Endothelial cell (in vitro differentiated cells): Measurements from ENCODE around the gene PTPRT. TPM values are rescaled to one million over a fixed set of nuclear protein-coding genes. Genes with fewer than 3 reads are reported as not detected.

Source experiments
- DNase-seq: peaks from one replicate; pipeline ENCODE4 v3.0.0; 2021; ENCODE audit warnings: low spot score
- H3K27ac Mint-ChIP-seq: one replicate; pipeline ENCODE4 v1.8.0; 2021; ENCODE audit warnings: mixed read lengths, inconsistent platforms; ENCODE audit not compliant: unreplicated experiment
- H3K27me3 Mint-ChIP-seq: one replicate; pipeline ENCODE4 v1.8.0; 2021; ENCODE audit warnings: mild to moderate bottlenecking, moderate library complexity, mixed read lengths, inconsistent platforms; ENCODE audit not compliant: unreplicated experiment
- H3K36me3 Mint-ChIP-seq: one replicate; pipeline ENCODE4 v1.8.0; 2021; ENCODE audit warnings: mild to moderate bottlenecking, low read depth, mixed read lengths, inconsistent platforms; ENCODE audit not compliant: unreplicated experiment
- H3K4me1 Mint-ChIP-seq: one replicate; pipeline ENCODE4 v1.8.0; 2021; ENCODE audit warnings: mild to moderate bottlenecking, mixed read lengths, inconsistent platforms; ENCODE audit not compliant: unreplicated experiment
- H3K4me3 Mint-ChIP-seq: one replicate; pipeline ENCODE4 v1.8.0; 2021; ENCODE audit warnings: mild to moderate bottlenecking, mixed read lengths, inconsistent platforms; ENCODE audit not compliant: unreplicated experiment
- H3K9me3 Mint-ChIP-seq: one replicate; pipeline ENCODE4 v1.8.0; 2021; ENCODE audit warnings: mixed read lengths, inconsistent platforms; ENCODE audit not compliant: unreplicated experiment
- CTCF ChIP-seq: fragments of 200-600 bp; sonication (generic); IDR thresholded peaks from one replicate; pipeline ENCODE4 v1.5.0; 2021; ENCODE audit warnings: antibody characterized with exemption; ENCODE audit not compliant: unreplicated experiment
- total RNA-seq: library from RNA; stranded (reverse); fragmentation: NEBNext Ultra II Directional; extraction: Animal tissue kit (Norgen Biotek cat#: 25700); gene quantifications from one replicate; pipeline ENCODE4 v1.2.1, GENCODE V29; 2021; ENCODE audit not compliant: unreplicated experiment

PTPRT gene
- total RNA-seq, 1 donor from 2014 or later: 0.10 TPM

GRCh38 chr20:43006651-43007375, 182.9 kb downstream of the PTPRT start:
- no peak for DNase-seq
- H3K36me3 Mint-ChIP-seq: no peaks in the 10 kb centered on the region
- H3K9me3 Mint-ChIP-seq: peaks cover 39% of the 10 kb centered on the region
- H3K27ac Mint-ChIP-seq: no peak overlapping the region
- no peak overlapping the region for H3K4me3 Mint-ChIP-seq
- no peak for TF ChIP-seq CTCF
- peaks cover 9% of the 10 kb centered on the region for H3K27me3 Mint-ChIP-seq
- no peaks in the 10 kb centered on the region for H3K4me1 Mint-ChIP-seq

GRCh38 chr20:43003318-43003944, 186.3 kb downstream of the PTPRT start:
- Mint-ChIP-seq H3K36me3 (no peaks in the 10 kb centered on the region), H3K27ac (no peak overlapping the region), H3K4me3 (no peak overlapping the region), H3K27me3 (no peaks in the 10 kb centered on the region), H3K9me3 (peaks cover 22% of the 10 kb centered on the region), H3K4me1 (no peaks in the 10 kb centered on the region)
- TF ChIP-seq CTCF: no peak
- DNase-seq: no peak

- Mint-ChIP-seq H3K4me1 (no peaks in the 10 kb centered on the region), H3K4me3 (no peak overlapping the region), H3K36me3 (no peaks in the 10 kb centered on the region), H3K9me3 (peaks cover 12% of the 10 kb centered on the region), H3K27me3 (no peaks in the 10 kb centered on the region), H3K27ac (no peak overlapping the region)
- TF ChIP-seq CTCF: no peak
- DNase-seq: no peak
Measured at GRCh38 chr20:42996141-42996540, 193.6 kb downstream of the PTPRT start.

DNA sequence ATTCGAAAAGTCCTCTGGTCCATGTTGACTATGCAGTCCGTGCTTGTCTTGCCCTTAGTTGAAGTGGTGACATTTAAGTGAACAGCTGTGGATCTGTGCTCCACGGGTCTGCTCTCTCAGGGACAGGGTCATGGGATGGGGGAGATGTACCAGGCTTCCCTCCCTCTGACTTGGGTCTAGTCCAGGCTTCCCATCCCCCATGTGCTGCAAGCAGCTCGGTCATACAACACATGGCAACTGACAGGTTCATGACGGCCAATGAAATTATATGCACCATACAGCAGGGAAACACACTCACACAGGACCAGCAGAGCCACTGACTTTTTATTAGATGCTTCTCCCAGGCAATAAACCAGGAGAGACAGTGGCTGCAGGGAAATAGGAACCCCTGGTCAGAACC, 201.4 kb downstream of the PTPRT start:
- Mint-ChIP-seq H3K27ac (no peak overlapping the region), H3K4me3 (no peak overlapping the region), H3K4me1 (no peaks in the 10 kb centered on the region), H3K9me3 (peaks cover 49% of the 10 kb centered on the region), H3K27me3 (peaks cover 2% of the 10 kb centered on the region), H3K36me3 (peaks cover 18% of the 10 kb centered on the region)
- no peak for TF ChIP-seq CTCF
- DNase-seq: no peak
